Keratinocyte (primary cell): ENCODE results near the gene WWC2.

ENCODE experiments used
- EZH2 ChIP-seq: IDR thresholded peaks from one replicate; pipeline ENCODE4 v1.6.1; 2012; ENCODE audit warnings: inconsistent platforms, mild to moderate bottlenecking, low read length, moderate library complexity
- TF ChIP-seq, protein P1 (sequence below), 3 experiments: IDR thresholded peaks in 1 of 3; conservative IDR thresholded peaks in 1 of 3; optimal IDR thresholded peaks in 1 of 3; 2 replicates in 2 of 3; 3 replicates in 1 of 3; pipeline versions ENCODE3 to v1.5.1; 2011; ENCODE audit warnings: low read length in 3 of 3, mild to moderate bottlenecking in 3 of 3, moderate library complexity in 2 of 3, control low read depth in 1 of 3, inconsistent platforms in 1 of 3; ENCODE audit not compliant: insufficient read depth in 2 of 3; ENCODE audit errors: extremely low read depth in 1 of 3

DNA sequence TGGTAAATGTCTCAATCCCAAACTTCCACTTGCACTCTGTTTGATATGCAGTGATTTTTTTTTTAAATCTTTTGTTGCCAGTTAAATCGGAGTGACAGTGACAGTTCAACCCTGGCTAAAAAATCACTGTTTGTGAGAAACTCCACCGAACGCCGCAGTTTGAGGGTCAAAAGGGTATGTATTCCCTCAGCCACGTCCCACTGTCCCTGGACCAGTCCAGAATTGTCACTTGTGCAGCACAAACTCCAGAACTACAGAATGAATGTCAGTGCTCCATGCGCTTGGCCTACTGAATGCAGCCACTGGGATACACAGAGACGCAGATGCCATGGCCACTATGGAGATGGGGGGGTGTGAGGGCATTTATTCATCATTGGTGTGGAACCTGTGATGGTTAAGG is 186.8 kb downstream of the WWC2 start:
- TF ChIP-seq, protein P1, sequence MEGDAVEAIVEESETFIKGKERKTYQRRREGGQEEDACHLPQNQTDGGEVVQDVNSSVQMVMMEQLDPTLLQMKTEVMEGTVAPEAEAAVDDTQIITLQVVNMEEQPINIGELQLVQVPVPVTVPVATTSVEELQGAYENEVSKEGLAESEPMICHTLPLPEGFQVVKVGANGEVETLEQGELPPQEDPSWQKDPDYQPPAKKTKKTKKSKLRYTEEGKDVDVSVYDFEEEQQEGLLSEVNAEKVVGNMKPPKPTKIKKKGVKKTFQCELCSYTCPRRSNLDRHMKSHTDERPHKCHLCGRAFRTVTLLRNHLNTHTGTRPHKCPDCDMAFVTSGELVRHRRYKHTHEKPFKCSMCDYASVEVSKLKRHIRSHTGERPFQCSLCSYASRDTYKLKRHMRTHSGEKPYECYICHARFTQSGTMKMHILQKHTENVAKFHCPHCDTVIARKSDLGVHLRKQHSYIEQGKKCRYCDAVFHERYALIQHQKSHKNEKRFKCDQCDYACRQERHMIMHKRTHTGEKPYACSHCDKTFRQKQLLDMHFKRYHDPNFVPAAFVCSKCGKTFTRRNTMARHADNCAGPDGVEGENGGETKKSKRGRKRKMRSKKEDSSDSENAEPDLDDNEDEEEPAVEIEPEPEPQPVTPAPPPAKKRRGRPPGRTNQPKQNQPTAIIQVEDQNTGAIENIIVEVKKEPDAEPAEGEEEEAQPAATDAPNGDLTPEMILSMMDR (optimal IDR thresholded peaks at IDR 0.05 in 1 of 3, IDR thresholded peaks at IDR 0.05 in 1 of 3, conservative IDR thresholded peaks at IDR 0.05 in 1 of 3; ENCODE audit: extremely low read depth in 1 of 3, insufficient read depth in 2 of 3, low read length in 3 of 3), result no peak
- TF ChIP-seq EZH2, result no peak
